ENCODE results near the gene CLSTN1.

DNA sequence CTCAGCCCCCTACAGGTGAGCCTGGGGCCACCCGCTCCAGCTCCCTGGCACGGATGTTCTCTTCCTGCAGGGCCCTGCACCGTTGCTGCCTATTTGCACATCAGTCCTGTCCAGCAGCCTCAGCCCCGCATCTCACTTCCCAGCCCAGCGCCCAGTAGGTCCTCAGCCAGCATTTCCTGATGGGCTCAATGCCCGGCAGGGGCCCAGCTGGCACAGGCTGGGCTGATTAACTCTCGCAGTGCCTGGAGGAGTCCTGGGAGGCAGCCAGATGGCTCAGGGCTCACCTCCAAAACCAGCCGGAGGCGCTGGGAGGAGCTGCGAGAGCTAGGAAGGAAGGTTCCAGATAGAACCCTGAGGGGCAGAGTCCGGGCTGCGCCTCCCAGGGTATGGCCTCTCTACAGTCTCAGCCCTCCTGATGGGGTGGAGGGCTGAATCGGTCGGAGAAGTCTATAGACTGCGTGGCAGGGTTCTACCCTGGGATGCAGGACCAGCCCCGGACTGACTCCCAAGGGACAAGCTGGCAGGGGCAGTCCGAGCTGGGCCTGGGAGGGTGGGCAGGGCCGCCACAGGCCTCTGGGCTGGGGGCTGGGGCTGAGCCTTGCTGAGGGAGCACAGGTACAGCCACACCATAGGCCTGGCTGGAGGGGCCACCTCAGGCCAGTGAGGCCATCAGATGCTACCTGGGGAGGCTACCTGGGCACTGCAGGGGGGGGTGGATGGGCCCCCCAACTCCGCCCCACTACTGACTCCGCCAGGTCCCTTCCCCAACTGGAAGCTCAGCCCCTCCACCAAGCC lies 19.2 kb upstream of the CLSTN1 start:
- TF ChIP-seq, protein P1, sequence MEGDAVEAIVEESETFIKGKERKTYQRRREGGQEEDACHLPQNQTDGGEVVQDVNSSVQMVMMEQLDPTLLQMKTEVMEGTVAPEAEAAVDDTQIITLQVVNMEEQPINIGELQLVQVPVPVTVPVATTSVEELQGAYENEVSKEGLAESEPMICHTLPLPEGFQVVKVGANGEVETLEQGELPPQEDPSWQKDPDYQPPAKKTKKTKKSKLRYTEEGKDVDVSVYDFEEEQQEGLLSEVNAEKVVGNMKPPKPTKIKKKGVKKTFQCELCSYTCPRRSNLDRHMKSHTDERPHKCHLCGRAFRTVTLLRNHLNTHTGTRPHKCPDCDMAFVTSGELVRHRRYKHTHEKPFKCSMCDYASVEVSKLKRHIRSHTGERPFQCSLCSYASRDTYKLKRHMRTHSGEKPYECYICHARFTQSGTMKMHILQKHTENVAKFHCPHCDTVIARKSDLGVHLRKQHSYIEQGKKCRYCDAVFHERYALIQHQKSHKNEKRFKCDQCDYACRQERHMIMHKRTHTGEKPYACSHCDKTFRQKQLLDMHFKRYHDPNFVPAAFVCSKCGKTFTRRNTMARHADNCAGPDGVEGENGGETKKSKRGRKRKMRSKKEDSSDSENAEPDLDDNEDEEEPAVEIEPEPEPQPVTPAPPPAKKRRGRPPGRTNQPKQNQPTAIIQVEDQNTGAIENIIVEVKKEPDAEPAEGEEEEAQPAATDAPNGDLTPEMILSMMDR (IDR thresholded peaks at IDR 0.05 in 8 of 11, conservative IDR thresholded peaks at IDR 0.05 in 3 of 11), result no peak
- no peak for TF ChIP-seq POLR2A (IDR thresholded peaks at IDR 0.05)

Measured in spleen (tissue), 7 donors.